Stimulated activated CD4-positive, alpha-beta T cell treated with anti-CD3 and anti-CD28 coated beads, Interleukin-4, amount 100 ng/mL, for 48 hours (primary cell): ENCODE results near the gene ALG3.

Experiments used
- DNase-seq, 2 donors: peaks; one replicate each; pipeline ENCODE4 v3.0.0-alpha.2; 2020; ENCODE audit warnings: low read depth in 2 of 2

Gene ALG3

DNA sequence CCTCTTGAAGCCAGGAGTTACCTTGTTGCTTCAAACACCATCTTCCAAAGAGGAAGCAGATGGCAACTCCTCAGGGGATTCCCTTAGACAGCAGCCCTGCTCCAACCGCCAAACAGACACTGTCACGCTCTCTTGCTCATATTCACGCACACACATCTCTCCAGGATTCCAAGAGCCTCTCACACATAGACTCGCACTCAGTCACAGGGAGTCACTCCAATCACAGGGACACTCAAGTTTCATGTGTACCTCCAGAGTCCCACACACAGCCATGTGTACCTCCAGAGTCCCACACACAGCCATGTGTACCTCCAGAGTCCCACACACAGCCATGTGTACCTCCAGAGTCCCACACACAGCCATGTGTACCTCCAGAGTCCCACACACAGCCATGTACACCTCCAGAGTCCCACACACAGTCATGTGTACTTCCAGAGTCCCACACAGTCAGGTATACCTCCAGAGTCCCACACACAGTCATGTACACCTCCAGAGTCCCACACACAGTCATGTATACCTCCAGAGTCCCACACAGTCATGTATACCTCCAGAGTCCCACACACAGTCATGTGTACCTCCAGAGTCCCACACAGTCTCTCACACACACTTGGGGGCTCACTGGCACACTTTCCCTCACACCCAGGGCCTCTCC, 13.3 kb downstream of the ALG3 start:
- no peak for DNase-seq

DNA sequence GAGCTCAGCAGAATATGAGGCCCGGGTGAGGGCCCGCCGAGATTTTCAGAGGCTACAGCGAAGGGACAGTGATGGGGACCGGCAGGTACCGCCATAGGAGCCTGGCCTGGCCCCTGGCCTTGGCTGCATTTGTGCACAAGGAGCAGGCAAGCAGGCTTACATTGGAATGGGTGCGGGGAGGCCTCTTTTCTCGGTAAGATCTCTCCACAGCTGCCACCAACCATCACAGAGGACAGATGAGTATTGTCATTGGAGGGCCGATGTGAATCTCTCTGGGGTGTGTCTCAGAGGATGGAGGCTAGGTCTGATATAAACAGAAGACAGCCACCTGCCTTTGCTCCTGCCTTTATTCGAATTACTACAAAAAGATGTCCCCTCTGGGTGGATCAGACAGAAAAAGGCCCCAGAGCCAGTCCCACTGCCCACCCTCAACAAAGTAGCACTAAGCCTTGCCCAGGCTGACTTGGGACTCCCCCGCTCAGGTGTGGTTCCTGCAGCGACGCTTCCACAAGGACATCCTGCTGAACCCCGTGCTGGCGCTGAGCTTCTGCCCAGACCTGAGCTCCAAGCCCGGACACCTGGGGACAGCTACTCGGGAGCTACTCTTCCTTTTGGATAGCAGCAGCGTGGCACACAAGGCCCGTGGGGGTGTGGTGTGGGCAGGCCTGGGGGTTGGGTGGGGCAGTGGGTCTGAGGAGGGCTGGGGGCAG, 13.9 kb downstream of the ALG3 start:
- no peak for DNase-seq

DNA sequence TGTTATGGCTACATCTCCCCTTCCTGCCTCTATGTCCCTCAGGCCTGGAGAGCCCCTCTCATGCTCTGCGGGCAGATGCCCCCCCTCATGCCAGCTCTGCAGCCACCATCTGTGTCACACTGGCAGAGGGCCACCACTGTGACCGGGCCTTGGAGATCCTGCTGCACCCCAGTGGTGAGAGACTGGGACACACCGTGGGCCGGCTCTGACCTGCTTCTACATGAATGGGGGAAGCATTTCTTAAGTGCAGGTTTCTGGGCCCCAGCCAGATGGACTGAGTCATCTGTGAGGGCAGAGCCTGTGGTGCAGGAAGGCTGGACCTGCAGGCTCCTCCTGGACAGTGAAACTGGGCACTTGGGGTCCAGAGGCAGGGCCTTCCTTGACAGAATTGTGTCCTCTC, 14.5 kb downstream of the ALG3 start:
- DNase-seq, result no peak

DNA sequence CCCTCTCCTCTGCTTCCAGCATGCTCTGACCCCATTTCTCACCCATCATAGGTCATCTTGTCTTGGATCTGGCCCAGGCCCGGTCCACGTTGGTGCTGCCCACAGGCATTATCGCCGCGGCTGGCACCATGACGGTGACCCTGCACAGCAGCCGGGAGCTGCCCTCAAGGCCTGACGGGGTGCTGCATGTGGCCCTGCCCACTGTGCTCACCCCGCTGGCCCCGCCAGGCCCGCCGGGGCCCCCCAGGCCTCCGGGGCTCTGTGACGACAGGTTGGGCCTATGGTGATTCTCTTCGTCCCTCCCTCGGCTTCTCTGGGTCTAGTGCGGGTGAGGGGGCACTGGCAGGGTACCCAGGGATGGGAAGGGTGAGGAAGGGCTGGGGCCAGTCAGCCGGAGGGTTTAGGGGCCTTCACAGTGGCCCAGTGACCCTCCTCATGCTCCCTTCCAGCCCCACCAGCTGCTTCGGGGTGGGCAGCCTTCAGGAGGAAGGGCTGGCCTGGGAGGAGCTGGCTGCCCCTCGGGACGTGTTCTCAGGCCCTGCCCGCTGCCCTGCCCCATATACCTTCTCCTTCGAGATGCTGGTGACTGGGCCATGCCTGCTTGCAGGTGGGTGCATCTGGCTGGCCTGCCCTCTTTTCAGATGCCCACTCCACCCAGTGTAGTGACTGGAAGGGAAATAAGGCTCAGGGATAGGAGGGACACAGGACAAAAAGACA, 15.5 kb downstream of the ALG3 start:
- DNase-seq, result no peak

DNA sequence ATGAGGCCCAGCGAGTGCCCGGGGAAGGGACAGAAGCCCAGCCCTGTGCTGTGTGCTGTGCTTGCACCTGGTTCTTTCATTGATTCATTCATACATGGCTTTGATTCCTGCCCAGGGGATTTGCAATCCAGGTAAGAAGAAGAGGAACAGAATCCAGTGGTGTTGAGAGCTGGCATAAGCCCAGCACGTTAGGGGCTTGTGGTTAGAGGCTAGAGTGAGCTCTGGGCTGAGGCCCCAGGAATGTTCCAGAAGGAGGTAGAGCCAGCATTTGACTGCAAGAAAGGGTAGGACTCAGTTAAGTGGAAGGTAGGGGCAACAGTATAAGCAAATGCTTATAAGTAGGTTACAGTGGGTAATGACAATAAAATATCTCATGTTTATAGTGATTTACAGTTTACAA, 17.1 kb downstream of the ALG3 start:
- no peak for DNase-seq

DNA sequence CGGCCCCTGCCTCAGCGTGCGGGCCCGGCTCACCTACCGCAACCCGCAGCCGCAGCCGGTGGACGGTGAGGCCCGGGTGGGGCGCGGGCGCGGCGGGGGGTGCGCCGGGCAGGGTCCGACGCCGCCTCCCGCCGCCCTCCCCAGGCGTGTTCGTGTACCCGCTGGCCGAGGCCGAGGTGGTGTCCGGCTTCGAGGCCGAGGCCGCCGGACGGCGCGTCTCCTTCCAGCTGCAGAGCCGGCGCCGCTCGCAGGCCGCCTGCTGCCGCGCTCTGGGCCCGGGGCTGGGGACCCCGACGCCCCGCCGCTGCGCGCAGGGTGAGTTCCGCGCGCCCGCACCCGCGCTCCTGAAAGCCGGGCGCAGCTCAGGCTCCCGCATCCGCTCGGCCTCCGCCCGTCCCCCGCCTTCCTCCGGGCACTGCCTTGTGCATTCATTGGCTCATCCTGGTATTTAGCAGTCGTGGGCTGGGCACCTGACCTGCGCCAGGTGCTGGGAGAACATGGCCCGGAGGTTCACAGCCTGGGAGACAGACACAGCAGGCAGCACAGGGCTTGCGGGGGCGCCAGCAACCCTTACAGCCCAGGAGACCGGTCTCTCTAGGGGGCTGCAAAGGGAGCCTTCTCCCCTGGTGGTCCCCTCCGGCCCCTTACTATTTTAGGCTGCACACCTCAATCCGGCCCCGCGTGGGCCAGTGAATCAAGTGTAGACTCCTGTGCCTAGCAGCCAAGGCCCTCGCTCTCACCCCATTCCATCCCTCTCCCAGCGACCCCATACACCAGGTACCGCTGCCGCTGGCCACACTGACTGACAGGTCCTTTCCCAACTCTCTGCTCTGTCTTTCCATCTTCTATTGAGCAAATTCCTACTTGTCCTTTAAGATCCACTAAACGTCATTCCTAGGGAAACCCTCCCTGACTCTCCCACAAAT, 17.9 kb downstream of the ALG3 start:
- DNase-seq, result no peak

DNA sequence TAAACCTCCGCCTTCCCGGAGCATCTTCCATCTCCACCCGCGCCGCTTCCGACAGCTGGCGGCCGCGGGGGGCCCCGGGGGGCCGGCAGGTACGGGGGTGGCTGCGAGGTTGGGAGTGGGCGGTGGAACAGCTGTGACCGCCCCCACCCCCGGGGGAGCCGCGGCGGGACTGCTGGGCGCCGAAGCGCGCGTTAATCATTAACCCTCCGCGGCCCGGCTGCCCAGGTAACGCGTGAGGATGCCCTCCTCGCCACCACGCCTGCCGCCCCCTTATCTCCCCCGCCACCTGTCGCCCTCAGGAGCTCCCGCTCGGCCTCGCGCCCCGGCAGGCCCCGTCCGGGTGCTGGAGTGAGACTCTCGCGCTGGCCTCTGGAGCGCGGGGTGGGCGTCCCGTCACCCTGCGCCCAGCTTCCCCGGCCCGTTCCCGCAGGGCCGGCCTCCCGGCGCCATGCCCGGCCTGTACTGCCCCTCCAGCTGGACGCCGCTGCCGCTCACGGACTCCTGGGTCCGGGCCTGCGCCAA, 18.6 kb downstream of the ALG3 start:
- DNase-seq, result no peak

DNA sequence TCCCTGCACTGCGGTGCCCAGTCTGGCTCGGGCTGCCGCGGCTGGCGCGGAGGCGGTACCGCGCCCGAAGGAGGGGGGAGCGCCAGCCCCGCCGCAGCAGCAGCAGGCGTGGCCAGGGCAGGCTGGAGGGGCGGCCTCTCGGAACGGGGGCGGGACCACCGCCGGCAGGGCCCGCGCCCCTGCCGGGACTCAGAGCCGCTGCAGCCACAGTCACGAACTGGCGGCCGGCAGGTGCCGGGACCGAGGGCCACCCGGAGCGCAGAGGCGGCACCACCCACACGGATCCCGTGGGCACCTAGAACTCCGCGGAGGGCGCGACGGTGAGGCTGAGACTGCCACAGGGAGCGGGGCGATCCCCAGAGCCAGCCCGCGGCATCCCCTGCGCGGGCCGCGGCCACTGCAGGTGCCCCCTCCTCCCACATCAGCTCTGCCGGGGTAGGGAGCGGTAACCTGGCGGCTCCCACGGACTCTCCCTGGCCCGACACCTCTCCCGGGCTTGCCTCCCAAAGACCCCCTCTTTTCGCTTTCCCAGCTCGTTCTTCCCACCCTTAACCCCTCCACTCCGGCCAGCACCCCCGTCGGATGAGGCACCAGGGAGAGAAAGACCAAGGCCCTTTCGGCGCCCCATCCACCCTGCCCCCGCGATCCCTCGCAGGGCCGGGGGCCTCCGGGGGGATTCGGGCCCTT, 19.2 kb downstream of the ALG3 start, which contains the start of gene VWA5B2:
Gene VWA5B2 (plus strand): TSS at position 192 of the 687 bp plus-strand sequence. CDS start 944 bp downstream, outside the sequence.
- DNase-seq, result peak; percentile 54 to 56

DNA sequence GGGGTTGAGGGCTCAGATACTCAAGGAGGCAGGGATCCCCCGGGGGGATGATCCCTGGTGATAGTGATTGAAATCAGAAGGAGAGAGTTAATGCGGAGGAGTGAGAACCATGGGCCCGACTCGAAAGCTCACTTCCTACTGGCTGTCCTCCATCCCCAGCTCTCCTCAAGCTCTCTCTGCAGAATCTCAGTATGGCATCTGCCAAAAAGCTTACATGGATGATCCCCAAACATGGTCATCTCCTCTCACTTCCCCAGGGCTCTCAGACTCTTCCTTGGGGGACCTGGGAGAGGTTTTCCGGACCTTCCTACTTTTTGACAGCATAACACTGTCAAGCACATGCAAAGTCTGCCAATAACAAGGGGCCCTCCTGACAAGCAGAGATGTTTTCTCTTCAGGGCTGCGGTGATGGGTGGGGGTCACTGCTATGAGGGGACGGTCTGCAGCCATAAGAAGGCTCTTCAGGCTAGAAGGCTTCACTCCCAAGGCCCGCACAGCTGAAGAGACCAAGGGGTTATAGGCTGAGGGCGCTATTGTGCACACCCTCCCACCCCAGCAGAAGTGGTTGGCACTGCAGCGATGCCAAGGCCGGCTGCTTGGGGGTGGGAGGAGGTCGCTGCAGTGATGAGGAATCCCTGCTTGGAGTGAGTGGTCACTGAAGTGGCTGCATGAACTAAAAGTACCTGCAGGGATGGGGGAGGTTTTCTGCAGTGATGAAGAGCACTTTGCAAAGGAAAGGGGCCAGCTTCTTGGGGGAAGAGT, 20.2 kb downstream of the ALG3 start:
- DNase-seq, result no peak

DNA sequence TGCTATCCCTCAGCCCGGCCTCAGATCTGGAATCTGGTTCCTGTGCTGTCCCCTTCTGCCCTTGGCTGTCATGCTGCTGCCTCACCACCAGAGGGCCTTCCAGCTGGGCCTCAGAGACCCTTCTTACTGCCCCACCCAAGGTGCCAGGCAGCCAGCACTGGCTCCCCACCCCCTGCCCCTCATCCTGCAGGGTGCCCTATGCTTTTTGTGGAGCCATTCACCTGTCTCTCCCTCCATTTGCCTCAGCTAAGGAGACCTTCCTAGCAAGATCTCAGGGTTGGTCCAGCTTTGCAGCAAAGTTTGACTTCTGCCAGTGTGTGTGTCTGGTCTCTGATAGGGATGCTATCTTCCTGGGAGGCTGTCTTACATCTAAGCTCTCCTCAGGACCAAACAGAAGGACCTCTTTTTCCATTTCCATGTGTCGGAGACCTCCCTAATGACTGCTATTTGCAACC, 21.3 kb downstream of the ALG3 start:
- DNase-seq, result peak; percentile 27 to 30

DNA sequence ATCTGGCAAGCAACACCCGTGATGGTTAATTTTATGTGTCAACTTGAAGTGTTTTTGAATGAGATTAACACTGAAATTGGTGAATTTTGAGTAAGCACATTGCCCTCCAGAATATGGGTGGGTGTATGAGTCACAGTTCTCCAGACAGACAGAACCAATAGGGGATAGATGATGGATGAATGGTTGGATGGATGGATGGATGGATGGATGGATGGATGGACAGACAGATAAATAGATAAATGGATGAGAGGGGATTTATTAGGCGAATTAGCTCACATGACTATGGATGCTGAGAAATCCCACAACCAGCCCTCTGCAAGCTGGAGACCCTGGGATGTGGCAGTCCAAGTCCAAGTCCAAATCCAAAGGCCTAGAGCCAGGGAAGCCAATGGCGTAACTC, 24.8 kb downstream of the ALG3 start:
- DNase-seq, result no peak

DNA sequence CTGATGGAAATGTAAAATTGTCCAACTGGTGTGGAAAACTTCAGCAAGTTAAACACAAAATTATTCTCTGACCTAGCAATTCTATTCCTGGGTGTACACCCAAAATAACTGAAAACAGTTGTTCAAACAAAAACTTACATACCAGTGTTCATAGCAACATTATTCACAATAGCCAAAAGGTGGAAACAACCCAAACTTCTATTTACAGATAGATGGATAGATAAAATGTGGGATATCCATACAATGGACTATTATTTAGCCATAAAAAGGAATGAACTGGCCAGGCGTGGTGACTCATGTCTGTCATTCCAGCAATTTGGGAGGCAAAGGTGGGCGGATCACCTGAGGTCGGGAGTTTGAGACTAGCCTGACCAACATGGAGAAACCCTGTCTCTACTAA, 26.2 kb downstream of the ALG3 start:
- DNase-seq, result no peak

DNA sequence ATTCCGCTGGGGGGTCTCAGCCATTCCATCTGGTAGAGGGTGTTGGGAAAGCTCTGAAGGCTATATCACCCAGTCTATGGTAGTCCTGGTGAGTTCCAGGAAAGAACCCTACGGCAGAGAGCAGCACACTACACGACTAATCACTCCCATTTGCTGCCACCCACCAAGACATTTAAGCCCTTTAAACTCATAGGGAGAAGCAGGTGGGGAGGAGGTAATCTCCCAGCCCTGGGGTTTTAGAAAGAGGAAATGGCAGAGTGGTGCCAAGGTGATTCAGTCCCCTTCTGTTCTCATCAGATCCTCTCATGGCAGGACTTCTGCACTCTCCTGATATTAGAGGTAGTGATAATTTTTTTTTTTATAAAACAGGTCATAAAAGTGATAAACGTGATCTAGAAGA, 29.9 kb downstream of the ALG3 start:
- DNase-seq, result no peak

DNA sequence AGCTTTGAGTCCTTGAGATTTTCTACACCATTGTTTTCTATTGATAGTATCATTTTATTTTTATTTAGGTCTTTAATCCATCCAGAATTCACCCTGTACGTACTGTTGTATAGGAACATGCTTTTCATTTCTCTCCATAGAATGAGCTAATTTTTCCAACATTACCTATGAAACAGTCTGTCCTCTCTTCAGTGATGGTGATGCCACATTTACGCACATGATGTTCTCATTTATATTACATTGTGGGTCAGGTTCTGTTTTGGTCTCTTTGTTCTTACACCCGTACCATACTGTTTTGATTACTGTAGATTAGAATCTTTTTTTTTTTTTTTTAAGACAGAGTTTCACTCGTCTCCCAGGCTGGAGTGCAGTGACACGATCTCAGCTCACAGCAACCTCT, 37.0 kb downstream of the ALG3 start:
- DNase-seq, result no peak

DNA sequence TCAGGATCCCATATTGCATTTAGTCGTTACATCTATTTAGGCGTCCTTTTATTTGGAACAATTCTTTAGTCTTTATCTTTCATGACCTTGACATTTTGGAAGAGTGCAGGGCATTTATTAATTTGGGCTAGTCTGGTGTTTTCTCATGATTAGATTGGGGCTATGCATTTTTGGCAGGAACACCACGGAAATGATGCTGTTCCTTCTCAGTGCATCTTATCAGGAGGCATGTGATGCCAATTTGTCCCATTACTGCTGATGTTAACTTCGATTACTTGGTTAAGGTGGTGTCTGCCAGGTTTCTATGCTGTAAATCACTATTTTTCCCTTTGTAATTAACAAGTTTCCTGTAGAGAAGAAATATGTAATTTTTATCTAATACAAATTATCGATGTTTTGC, 37.5 kb downstream of the ALG3 start:
- no peak for DNase-seq

DNA sequence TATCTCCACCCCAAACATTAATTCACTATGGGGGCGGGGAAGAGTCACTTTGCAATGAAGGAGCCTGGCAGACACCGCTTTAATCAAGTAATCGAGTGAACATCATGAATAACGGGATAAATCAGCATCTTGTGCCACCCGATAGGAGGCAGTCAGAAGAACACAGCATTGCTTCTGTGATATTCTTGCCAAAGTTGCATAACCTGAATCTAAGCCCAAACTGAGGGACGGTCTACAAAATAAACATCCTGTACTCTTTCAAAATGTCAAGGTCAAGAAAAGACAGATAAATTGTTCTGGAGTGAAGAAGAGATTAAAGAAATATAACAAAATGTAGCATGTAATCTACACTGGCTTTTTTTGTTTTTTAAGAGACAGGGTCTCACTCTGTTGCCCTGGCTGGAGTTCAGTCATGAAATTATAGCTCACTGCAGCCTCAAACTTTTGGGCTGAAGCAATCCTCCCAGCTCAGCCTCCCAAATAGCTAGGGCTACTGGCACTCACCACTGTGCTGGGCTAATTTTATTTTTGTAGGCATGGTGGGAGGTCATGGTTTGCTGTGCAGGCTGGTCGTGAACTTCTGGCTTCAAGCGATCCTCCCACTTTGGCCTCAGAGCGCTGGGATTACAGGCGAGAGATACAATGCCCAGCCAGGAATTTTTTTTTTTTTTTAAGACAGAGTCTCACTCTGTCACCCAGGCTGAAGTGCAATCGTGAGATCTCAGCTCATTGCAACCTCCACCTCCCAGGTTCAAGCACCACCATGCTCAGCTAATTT, 39.4 kb downstream of the ALG3 start:
- DNase-seq, result no peak

DNA sequence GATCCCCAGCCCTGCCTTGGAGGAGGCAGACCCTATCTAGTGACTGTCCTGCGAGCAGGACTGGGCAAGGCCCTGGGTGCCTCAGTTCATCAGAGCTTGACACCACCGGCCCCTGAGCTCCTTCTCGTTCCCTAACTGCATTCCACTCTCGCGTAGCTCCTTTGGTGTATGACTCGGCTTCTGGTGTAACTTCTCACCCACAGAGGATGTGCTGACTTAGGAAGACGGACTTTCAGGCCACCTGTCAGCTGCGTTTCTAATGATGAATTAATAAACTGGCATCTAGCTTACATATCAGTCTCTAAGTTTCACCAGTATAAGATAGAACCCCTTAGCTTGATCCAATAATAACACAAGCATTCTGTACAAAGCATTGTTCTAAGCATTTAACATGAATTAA, 45.2 kb downstream of the ALG3 start:
- no peak for DNase-seq

DNA sequence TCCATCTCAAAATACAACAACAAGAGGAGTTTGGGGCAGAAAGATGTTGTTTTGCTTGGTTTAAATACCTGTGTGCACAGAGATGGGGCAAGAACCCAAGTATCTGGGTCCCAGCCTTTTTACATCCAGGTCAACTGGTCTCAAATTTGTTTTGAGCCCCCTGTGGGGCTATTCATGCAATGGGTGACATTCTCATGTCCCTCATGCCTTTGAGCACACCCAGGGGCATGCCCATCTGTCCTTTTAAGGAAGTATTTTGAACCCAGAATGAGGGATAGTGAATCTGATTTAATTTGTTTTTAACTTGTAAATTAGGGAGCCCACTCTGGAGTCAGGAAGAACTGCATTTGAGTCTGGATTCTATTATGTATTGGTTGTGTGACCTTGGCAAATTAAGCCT, 47.9 kb downstream of the ALG3 start:
- DNase-seq, result no peak

DNA sequence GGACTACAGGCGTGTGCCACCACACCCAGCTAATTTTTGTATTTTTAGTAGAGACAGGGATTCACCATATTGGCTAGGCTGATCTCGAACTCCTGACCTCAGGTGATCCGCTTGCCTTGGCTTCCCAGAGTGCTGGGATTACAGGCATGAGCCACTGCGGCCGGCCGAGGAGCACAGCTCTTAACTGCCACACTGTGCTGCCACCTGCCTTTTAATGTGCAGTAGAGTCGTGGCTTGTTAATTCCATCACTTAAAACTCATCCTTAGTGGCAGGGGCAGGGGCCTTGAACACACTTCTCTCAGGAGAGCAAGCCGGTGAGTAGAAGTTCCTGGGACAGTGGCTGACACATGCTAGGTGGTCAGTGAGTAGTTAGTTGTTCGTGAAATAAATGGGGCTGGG, 50.3 kb downstream of the ALG3 start:
- DNase-seq, result no peak
